Neural progenitor cell (in vitro differentiated cells): ENCODE data around the gene ZBED5. TPM values are rescaled to one million over a fixed set of nuclear protein-coding genes. Genes with fewer than 3 reads are reported as not detected.

Experiments
- DNase-seq: peaks from one replicate; pipeline ENCODE4 v3.0.0-alpha.2; 2016; ENCODE audit warnings: low spot score
- H2AFZ ChIP-seq: fragments of 200-600 bp; sonication (generic); replicated peaks from 2 replicates; pipeline ENCODE4 v1.6.1; 2016; ENCODE audit warnings: antibody characterized with exemption
- H3F3A ChIP-seq: fragments of 200-600 bp; sonication (generic); 2 replicates; pipeline ENCODE4 v1.6.1; 2016; ENCODE audit warnings: antibody characterized with exemption, low read depth
- H3K27ac ChIP-seq: fragments of 200-600 bp; sonication (generic); 2 replicates; pipeline ENCODE4 v1.5.1; 2016; ENCODE audit warnings: mild to moderate bottlenecking
- H3K27me3 ChIP-seq: fragments of 200-600 bp; sonication (generic); 2 replicates; pipeline ENCODE4 v1.6.1; 2016; ENCODE audit warnings: mild to moderate bottlenecking, moderate library complexity
- H3K36me3 ChIP-seq: fragments of 200-600 bp; sonication (generic); 2 replicates; pipeline ENCODE4 v1.5.1; 2016
- H3K4me1 ChIP-seq: fragments of 200-600 bp; sonication (generic); 2 replicates; pipeline ENCODE4 v1.6.1; 2016; ENCODE audit warnings: mixed run types
- H3K4me2 ChIP-seq: fragments of 200-600 bp; sonication (generic); 2 replicates; pipeline ENCODE4 v1.6.1; 2016
- H3K4me3 ChIP-seq: fragments of 200-600 bp; sonication (generic); 2 replicates; pipeline ENCODE4 v1.5.1; 2016
- H3K79me2 ChIP-seq: fragments of 200-600 bp; sonication (generic); 2 replicates; pipeline ENCODE4 v1.6.1; 2016; ENCODE audit warnings: low read depth
- H3K9ac ChIP-seq: fragments of 200-600 bp; sonication (generic); 2 replicates; pipeline ENCODE4 v1.6.1; 2016
- H3K9me3 ChIP-seq: fragments of 200-600 bp; sonication (generic); 2 replicates; pipeline ENCODE4 v1.5.1; 2016; ENCODE audit warnings: low read depth
- H4K20me1 ChIP-seq: fragments of 200-600 bp; sonication (generic); 2 replicates; pipeline ENCODE4 v1.6.1; 2016; ENCODE audit warnings: low read depth
- H3K27ac Mint-ChIP-seq: 3 replicates; pipeline ENCODE4 v1.8.0; 2021; ENCODE audit warnings: mixed read lengths
- H3K27me3 Mint-ChIP-seq: 2 replicates; pipeline ENCODE4 v1.8.0; 2022; ENCODE audit warnings: low read depth, mild to moderate bottlenecking, inconsistent platforms, moderate library complexity, mixed read lengths; ENCODE audit not compliant: insufficient read depth
- H3K36me3 Mint-ChIP-seq: 3 replicates; pipeline ENCODE4 v1.8.0; 2021; ENCODE audit warnings: mixed read lengths
- H3K4me1 Mint-ChIP-seq: 3 replicates; pipeline ENCODE4 v1.8.0; 2021; ENCODE audit warnings: mixed read lengths
- H3K4me3 Mint-ChIP-seq: 3 replicates; pipeline ENCODE4 v1.8.0; 2021; ENCODE audit warnings: mild to moderate bottlenecking, moderate library complexity, mixed read lengths
- H3K9me3 Mint-ChIP-seq: 3 replicates; pipeline ENCODE4 v1.8.0; 2020; ENCODE audit warnings: mixed read lengths
- CTCF ChIP-seq: fragments of 200-600 bp; sonication (generic); IDR thresholded peaks from 2 replicates; pipeline ENCODE4 v1.5.1; 2017; ENCODE audit warnings: antibody characterized with exemption, mild to moderate bottlenecking
- EZH2 ChIP-seq: fragments of 200-600 bp; sonication (generic); IDR thresholded peaks from 2 replicates; pipeline ENCODE4 v1.6.1; 2017; ENCODE audit warnings: antibody characterized with exemption, mild to moderate bottlenecking, moderate library complexity
- EZH2phosphoT487 ChIP-seq: fragments of 200-600 bp; sonication (generic); IDR thresholded peaks from 2 replicates; pipeline ENCODE4 v1.6.1; 2017; ENCODE audit warnings: antibody characterized with exemption
- total RNA-seq: library from RNA; depleted of rRNA; stranded (reverse); fragments of >200 nt; gene quantifications from 2 replicates; pipeline ENCODE4 v1.2.3, GENCODE V29; 2015; ENCODE audit warnings: low replicate concordance

The ZBED5 gene
- total RNA-seq, 1 donor from 2014 or later = 87.9 TPM

DNA sequence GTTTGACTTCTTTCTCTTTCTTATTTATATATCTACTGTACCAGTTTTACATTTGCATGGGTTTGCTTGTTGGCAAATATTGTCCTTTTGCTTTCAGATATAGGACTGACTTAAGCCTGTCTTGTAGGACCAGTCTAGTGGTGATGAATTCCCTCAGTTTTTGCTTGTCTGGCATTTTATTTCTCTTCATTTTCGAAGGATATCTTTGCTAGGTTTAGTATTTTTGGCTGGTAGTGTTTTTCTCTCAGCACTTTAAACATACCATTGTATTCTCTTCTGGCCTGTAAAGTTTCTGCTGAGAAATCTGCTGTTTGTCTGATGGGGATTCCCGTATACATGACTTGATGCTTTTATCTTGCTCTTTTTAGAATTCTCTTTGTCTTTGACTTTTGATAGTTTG, 14.2 kb upstream of the ZBED5 start:
- H3K4me1 Mint-ChIP-seq = no peaks in the 10 kb centered on the region
- Histone ChIP-seq H3K9ac (no peak overlapping the region), H3K27me3 (no peaks in the 10 kb centered on the region), H3K79me2 (no peaks in the 10 kb centered on the region), H3K9me3 (no peaks in the 10 kb centered on the region), H3K4me2 (no peak overlapping the region), H4K20me1 (no peaks in the 10 kb centered on the region), H3F3A (no peaks in the 10 kb centered on the region), H3K27ac (no peak overlapping the region), H3K36me3 (no peaks in the 10 kb centered on the region), H3K4me3 (no peak overlapping the region), H2AFZ (no peak overlapping the region), H3K4me1 (no peaks in the 10 kb centered on the region)
- no peak for DNase-seq
- H3K36me3 Mint-ChIP-seq = peaks cover 7% of the 10 kb centered on the region
- no peak overlapping the region for H3K4me3 Mint-ChIP-seq
- TF ChIP-seq CTCF = no peak
- no peak for TF ChIP-seq EZH2phosphoT487
- no peak for TF ChIP-seq EZH2
- peaks cover 43% of the 10 kb centered on the region for H3K9me3 Mint-ChIP-seq
- no peak overlapping the region for H3K27ac Mint-ChIP-seq
- peaks cover 2% of the 10 kb centered on the region for H3K27me3 Mint-ChIP-seq

DNA sequence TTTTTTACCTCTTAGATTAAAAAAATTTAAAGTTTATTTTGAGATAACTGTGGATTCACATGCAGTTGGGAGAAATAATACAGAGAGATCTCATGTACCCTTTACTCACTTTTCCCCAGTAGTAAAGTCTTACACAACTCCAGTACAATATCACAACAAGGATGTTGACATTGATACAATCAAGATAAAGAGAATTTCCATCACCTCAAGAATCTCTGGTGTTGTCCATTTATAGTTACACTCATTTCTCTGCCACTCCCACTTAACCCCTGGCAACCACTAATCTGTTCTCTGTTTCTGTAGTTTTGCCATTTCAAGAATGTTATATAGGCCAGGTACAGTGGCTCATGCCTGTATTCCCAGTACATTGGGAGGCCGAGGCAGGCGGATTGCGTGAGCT, 10.5 kb upstream of the ZBED5 start:
- Mint-ChIP-seq H3K36me3 (peaks cover 2% of the 10 kb centered on the region), H3K4me3 (no peak overlapping the region), H3K4me1 (no peaks in the 10 kb centered on the region), H3K27ac (no peak overlapping the region), H3K9me3 (peaks cover 23% of the 10 kb centered on the region), H3K27me3 (peaks cover 2% of the 10 kb centered on the region)
- Histone ChIP-seq H3K27ac (no peak overlapping the region), H3F3A (no peaks in the 10 kb centered on the region), H4K20me1 (no peaks in the 10 kb centered on the region), H3K4me3 (no peak overlapping the region), H3K79me2 (no peaks in the 10 kb centered on the region), H3K9me3 (no peaks in the 10 kb centered on the region), H3K27me3 (no peaks in the 10 kb centered on the region), H3K36me3 (no peaks in the 10 kb centered on the region), H3K4me1 (no peaks in the 10 kb centered on the region), H3K9ac (no peak overlapping the region), H2AFZ (no peak overlapping the region), H3K4me2 (no peak overlapping the region)
- no peak for DNase-seq
- TF ChIP-seq EZH2phosphoT487 (no peak), EZH2 (no peak), CTCF (no peak)

DNA sequence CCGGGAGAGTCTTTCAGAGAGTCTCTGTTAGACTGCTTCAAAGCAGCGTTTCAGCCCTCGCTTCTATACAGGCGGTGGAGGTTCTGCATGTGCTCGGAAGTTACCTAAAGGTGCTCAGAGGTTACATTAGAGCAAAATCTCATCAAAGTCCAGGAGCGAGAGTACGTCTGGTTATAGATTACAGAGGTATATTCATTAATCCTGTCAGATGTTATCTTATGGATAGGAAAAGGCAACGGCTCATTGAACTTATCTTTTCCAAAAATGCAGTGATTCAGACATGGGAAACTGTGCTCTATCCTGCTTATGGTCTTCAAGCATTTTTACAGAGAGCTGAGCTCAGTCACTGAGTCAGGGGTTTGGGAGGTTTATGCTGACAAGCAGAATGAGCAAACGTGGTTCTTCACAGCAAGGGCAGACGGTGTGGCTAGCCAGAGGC, 9.1 kb upstream of the ZBED5 start:
- H3K27ac Mint-ChIP-seq = no peak overlapping the region
- no peak for DNase-seq
- no peaks in the 10 kb centered on the region for H3K36me3 ChIP-seq
- no peaks in the 10 kb centered on the region for H3K36me3 Mint-ChIP-seq
- no peak overlapping the region for H3K9ac ChIP-seq
- H3K4me3 Mint-ChIP-seq = no peak overlapping the region
- no peaks in the 10 kb centered on the region for H4K20me1 ChIP-seq
- peaks cover 9% of the 10 kb centered on the region for H3K9me3 Mint-ChIP-seq
- no peaks in the 10 kb centered on the region for H3K9me3 ChIP-seq
- H3K4me1 ChIP-seq = no peaks in the 10 kb centered on the region
- H3K4me2 ChIP-seq = no peak overlapping the region
- H3F3A ChIP-seq = no peaks in the 10 kb centered on the region
- no peaks in the 10 kb centered on the region for H3K27me3 ChIP-seq
- TF ChIP-seq EZH2phosphoT487 (no peak), CTCF (no peak), EZH2 (no peak)
- no peaks in the 10 kb centered on the region for H3K27me3 Mint-ChIP-seq
- no peaks in the 10 kb centered on the region for H3K79me2 ChIP-seq
- H3K4me3 ChIP-seq = no peak overlapping the region
- H3K4me1 Mint-ChIP-seq = no peaks in the 10 kb centered on the region
- H3K27ac ChIP-seq = no peak overlapping the region
- H2AFZ ChIP-seq = no peak overlapping the region
